Activated CD4-positive, alpha-beta T cell treated with anti-CD3 and anti-CD28 coated beads for 4 hours (primary cell): ENCODE data around the gene PDXK.

Experiments used
- DNase-seq, 2 donors: peaks; one replicate each; pipeline ENCODE4 v3.0.0-alpha.2; 2020

Gene PDXK

DNA sequence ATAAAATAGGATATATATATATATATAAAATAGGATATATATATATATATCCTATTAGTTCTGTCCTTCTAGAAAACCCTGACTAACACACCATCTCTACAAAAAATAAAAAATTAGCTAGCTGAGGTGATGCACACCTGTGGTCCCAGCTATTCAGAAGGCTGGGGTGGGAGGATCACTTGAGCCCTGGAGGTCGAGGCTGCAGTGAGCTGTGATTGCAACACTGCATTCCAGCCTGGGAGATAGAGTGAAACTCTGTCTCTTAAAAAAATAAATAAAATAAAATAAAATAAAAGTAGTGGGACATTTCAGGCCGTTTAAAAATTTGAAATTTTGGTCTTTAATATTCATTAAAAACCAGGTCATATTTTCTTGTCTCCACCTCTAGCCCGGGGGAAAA is 66.2 kb downstream of the PDXK start:
- DNase-seq: no peak

DNA sequence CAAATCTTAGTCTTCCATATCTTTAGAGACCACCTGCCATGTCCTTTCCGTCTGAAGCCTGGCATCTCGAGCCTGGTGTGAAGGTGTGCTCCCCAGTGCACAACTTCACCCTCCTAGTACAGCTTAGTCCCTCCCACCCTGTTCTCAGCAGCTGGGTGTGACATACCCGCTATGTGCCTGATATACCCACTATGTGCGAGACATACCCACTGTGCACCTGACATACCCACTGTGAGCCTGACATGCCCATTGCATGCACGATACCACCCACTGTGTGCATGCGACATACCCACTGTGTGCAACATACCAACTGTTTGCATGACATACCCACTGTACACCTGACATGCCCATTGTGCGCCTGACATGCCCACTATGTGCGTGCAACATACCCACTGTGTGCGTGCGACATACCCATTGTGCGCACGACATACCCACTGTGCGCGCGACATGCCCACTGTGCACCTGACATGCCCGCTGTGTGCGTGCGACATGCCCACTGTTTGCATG is 67.4 kb downstream of the PDXK start:
- DNase-seq: no peak

DNA sequence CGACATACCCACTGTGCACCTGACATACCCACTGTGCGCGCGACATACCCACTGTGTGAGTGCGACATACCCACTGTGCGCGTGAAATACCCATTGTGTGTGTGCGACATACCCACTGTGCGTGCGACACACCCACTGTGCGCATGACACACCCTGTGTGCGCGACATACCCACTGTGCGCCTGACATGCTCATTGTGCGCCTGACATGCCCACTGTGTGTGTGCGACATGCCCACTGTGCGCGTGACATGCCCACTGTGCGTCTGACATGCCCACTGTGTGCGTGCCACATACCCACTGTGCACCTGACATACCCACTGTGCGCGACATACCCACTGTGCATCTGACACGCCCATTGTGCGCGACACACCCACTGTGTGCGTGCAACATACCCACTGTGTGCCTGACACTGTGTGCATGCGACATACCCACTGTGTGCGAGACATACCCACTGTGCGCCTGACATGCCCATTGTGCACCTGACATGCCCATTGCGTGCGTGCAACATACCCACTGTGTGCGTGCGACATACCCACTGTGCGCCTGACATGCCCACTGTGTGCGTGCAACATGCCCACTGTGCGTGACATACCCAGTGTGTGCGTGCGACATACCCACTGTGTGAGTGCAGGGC is 68.0 kb downstream of the PDXK start:
- no peak for DNase-seq

DNA sequence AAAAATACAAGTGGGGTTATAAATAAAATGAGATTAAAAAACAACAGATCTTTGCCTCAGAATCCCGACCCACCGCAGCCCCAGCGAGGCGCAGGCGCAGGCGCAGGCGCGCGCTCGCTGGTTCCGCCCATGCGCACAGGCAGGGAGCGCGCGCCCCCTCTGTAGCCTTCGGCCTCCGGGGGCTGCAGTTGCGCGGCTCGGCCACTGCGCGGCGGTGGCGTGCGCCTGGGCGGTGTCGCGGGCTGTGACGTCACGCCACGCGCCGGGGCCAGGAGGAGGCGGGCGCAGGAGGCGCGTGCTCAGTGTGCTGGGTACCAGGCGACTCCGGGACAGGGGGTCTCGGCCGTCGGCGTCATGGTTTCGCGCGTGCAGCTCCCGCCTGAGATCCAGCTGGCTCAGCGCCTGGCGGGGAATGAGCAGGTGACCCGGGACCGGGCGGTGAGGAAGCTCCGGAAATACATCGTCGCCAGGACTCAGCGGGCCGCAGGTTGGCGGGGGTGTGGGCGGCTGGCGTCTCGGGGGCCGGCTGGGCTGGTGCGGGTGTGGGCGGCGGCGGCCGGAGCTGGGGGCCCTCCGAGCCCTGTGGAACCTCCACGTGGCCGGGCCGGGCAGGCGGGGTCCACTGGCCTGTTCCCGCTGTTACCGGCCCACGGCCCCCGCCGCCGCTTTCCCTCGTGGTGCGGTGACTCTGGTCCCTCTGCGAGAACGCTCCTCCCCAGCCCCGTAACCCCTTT is 70.5 kb downstream of the PDXK start, which contains the start of gene RRP1:
TSS of gene RRP1 (plus strand) at position 302 of the 734 bp plus-strand sequence. CDS start at position 355, 53 bp downstream.
- DNase-seq: peak; percentile 91 to 93

DNA sequence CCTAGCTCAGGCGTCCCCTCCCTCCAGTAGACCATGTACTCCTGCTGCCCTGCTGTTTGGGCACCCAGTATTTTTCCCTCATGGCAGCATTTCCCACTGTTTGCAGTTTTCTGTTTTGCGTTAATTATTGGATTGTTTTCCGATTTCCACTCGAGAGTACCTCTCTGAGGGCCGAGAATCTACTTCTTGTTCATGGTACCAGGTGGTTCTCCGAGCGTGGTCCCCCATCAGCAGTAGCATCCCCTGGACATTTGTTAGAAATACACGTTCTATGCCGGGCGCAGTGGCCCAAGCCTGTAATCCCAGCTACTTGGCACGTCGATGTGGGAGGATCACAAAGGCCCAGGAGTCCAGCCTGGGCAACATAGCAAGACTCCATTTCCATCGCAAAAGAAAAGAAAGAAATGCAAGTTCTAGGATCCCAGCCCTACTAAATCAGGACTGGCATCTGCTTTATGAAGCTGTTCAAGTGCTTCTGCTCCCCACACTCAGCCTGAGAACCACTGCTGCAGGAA is 71.1 kb downstream of the PDXK start:
- DNase-seq: no peak

DNA sequence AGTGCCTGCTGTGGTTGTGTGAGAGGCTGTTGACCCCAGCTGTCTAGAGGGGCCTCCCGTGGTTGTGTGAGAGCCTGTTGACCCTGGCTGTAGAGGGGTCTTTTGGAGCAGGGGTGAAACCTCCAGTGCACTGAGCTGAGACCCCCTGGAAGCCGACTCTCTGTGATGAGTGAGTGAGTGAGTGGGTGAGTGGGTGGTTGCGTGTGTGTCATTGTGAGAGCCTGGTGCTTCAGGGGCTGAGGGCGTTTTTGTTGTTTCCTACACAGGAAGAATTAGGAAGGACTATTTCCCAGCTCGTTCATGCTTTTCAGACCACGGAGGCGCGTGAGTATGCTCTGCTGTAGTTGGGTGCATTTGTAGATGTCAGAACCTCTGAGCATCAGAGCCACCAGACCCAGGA is 73.5 kb downstream of the PDXK start:
- DNase-seq: no peak

DNA sequence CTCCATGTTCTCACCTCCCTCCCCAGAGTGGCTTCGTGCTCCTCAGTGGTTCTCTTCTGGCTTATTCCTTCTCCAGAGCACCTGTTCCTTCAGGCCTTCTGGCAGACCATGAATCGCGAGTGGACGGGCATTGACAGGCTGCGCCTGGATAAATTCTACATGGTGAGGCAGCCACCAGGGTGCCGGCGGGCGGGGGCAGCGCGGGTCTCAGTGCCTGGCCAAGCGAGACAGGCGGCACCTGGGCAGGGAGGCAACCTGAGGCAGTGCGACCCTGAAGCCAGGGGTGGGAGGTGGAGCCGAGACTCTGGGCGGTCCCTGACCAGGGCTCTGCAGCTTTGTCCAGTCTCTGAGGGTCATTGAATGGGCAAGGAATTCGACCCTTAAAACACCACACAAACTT is 74.3 kb downstream of the PDXK start:
- no peak for DNase-seq

DNA sequence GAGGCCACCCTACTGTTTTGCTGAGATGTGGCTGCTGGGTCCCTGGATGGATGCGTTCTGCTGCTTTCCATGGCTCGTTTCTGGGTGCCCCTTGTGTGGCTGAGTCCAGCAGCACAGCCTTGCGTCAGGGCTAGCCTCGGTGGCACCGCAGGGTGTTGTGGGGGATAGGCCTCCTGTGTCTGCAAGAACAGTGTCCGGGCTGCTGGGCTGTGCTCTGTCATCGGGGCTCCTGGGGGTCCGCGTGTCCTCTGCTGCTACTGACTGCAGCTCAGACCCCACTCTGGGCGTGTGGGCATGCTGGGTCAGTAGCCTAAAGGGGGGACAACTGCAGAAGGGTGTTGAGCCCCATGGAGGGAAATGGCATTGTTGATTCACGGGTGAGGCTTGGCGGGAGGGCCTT is 75.4 kb downstream of the PDXK start:
- no peak for DNase-seq

DNA sequence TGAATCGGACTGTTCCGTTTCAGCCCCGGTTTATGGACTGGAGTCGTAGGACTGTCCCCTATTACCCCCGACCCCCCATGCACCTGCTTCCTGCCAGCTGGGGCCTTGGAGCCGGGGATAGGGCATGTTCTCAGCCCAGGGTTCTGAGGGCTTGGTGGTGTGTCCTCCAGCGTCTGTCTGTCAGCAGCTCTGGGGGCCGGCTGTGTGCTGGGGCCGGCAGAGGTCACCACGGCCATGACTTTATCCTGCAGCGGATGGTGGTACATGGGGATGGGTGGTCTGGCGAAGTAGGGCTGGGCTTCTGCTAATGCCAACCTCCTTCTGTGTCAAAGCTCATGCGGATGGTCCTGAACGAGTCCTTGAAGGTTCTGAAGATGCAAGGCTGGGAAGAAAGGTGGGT is 75.9 kb downstream of the PDXK start:
- no peak for DNase-seq

DNA sequence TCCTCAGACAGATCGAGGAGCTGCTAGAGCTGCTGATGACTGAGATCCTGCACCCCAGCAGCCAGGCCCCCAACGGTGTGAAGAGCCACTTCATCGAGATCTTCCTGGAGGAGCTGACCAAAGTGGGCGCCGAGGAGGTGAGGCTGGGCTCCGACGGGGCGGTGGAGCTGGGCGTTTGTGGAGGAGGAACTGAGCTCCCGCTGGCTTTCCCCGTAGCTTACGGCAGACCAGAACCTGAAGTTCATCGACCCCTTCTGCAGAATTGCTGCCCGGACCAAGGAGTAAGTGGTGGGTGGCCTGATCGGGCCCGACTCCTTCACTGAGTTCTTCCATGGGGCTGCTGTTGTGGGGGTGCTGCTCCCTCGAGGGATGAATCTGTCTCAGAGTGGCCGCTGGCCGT is 78.5 kb downstream of the PDXK start:
- no peak for DNase-seq

DNA sequence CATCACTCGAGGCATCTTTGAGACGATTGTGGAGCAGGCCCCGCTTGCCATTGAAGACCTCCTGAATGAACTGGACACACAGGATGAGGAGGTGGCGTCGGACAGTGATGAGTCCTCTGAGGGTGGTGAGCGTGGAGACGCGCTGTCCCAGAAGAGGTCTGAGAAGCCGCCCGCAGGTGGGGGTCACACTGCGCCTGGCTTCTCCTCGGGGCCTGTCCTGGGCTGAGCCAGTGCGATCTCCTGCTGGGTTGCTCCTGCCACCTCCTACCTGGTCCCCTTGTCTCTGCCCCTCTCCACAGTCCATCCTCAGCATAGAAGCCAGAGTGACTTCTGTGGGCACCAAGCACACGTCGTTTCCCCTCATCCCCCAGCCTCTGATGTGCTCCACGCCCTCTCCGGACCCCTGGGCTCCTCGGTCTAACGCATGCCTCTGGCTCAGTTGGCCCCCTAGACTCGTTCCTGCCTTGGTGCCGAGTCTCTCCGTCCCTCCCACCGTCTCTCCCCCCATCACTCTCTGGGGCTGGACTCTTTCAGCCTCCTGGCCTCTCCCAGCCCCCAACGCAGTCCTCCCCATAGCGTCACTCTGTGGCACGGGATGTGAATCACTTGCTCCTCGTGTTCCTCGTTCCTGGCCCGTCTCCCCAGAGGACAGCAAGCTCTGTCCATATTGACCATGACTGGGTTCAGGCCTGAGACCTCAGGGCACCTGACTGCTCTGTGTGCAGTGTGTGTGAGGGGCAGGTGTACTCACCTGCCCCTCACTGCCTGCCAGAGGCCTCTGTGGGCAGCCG is 79.2 kb downstream of the PDXK start:
- DNase-seq: no peak

DNA sequence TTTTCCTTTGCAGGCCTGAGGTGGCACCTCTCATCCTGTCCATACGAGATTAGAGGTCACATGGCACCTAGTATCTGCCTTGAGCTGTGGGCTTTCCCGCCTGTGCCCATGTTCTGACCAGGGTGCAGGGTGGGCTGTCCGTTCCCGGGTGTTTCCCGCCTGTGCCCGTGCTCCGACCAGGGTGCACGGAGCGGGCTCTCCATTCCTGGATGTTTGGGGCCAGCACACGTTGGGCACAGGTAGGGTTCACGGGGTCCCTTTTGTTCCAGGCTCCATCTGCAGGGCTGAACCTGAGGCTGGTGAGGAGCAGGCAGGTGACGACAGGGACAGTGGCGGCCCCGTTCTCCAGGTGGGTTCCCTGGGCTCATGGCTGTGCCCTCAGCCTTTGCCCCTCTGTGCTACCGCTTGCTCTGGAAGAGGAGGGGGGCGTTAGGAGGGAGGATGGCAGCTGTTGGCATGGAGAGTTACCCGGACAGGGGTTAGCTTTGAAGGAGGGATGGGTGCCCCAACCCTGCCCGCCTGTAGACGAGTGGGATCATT is 80.4 kb downstream of the PDXK start:
- DNase-seq: no peak

DNA sequence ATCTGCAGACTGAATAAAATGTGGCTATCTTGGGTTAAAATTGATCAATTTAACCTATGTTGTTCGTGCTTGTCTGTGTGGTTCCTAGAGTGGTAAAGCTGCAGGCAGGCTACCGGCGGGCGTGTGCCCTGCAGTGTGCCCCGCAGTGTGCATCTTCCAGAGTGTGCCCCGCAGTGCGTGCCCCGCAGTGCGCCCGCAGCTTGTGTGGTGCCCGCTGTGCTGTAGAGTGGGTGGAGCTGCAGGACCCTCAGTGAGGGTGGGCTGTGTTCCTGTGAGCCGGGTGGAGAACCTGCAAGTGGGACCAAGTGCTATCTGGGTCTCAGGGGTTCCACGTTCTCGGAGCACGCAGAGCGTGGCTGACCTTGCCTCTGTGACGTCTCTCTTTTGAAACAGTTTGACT is 81.2 kb downstream of the PDXK start:
- no peak for DNase-seq

DNA sequence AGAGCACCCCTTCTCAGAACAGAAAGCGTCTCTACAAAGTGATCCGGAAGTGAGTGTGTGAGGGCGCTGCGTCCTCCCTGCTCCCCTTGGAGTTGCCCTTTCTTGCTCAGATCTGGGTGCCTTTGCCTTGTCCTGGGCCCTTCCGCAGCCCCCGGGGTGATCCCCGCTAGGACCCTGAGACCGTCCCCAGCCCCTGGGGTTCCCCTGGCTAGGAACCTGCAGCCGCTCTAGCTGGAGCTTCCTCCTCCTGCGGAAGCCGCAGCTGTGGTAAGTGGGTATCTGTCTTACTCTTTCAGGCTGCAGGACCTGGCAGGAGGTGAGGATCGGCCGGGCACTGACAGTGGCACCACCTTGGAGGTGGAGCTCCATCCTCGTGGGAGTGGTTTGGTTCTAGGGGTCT is 81.6 kb downstream of the PDXK start:
- no peak for DNase-seq

DNA sequence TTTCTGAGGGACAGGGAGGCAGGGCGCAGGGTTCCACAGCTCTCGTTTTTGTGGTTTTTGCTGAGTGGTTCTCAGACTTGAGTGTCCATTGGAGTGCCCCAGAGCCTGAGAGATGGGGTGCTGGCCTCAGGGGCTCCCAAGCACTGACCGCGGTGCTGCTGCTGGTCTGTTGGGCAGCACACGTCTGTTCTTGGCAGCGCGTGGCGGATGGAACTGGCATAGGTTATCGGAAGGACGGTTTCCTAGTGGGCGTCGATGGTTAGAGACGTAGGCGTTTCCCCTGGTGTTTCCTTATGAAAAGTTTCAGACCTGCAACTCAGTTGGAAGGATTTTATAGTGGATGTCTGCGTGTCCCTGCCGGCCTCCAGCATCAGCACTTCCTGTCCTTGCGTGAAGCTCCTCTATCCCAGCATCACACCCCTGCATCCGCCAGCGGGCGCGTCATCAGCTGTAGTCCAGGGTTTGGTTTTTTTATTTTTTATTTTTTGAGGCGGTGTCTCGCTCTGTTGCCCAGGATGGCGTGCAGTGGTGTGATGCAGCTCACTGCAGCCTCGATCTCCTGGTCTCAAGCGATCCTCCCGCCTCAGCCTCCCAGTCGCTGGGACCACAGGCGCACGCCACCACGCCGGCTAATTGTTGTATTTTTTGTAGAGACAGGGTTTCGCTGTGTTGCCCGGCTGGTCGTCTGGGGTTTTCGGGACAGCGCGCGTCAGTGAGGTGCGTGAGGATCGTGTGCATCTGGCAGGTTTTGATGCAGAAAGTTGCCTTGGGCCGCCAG is 82.3 kb downstream of the PDXK start:
- no peak for DNase-seq

DNA sequence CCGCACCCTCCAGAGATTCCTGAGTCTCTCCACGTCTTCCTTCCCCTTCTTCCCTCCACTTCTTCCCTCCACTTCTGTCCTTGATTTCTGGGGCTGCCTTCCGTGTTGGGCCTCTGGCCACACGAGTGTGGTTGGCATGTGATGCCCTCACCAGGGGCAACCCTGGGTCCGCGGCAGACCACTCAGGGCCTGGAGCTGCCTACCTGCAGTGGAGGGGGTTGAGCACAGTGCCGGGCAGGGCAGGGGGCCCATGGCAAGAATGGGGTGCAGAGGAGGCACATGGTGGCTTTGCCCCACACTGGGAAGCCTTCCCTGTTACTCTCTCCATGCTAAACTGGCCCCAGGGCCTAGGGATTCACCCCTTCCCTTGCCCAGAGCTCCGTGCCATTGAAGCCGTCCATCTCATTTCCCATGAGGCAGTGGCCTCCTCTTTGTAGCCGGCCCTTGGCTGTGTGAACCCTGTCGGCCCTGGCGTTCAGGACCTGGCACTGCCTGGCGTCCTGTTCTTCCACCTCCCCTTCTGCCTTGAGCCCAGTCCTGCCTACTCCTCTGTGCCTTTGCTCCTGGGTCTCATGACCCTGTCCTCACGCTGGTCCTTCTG is 83.9 kb downstream of the PDXK start:
- DNase-seq: no peak

DNA sequence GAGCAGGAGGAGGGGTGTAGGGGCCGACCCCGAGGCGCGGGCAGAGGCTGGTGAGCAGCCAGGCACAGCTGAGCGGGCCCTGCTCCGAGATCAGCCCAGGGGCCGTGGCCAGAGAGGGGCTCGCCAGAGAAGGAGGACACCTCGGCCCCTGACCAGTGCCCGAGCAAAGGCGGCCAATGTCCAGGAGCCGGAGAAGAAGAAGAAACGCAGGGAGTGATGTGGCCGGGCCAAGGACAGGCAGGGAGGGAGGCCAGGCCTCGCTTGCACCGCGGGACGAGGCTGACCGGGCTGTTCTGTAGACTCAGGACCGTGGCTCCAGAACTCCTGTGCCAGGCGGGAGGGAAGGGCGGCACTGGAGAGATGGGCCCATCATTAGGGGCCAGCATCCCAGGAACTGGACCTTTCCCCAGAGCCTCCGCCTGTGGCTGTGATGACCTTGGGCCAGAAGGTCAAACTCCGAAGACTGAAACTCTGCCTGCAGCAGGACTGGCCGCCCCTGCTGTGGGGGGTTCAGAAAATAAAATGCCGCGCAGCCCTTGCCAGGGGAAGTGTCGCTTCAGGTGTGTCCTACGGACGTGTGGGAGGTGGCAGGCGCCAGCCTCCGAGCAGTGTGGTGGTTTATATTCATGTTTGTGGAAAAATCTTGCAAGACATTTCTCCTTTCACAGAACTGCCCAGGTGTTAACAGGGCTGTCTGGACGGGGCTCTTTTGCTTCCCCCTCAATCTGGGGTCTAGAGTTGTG is 84.8 kb downstream of the PDXK start:
- no peak for DNase-seq

DNA sequence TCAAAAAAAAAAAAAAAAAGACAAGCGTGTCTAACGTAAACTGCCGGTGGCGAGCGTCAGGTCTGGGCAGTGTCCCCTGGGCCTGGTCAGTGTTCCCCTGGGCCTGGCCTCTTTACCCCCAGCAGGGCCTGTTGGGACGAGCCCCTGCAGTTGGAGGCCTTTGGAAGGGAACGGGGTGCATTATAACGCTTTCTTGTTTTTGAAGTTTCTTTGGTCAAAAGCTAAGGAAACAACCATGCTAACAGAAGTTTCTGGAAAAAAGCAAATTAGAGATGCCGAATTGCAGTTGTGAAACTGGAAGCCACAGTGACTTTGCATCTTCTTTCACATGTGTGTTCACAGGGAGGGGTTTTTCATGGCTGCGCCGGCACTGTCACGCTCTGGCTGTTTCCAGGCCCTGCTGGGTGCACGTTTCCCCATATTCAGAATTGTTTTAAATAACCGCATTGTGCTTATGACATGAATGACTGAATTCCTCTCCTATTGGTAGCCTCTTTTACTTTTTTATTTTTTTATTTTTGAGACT is 86.4 kb downstream of the PDXK start:
- no peak for DNase-seq

DNA sequence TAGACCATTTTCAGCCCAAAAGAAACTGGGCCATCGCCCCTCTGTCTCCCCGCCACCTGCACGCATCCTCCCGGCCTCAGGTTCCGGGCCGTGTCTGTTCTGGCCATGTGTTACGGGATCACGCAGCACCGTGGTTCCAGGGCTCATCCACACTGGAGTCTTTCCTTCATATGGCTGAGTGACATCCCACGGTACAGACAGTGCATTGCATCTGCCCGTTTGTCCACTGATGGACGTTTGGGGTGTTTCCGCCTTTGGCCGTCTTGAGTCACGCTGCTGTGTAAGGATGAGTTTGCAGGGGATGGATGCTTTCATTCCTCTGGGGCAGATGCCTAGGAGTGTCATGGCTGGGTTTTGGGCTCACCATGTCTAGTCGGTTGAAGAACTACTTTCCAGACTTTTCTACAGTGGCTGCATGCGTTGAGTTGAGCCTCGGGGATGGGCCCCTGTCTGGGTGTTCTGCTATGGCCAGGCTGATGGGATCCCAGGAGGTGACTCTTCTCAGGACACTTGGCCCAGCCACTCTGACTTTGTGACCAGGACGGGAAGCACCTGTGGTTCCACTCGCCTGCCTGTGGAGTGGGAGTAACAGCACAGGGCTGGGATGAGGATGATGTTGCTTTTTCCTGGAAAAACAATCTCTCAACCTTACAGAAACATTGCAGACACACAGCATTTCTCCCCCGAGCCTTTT is 87.2 kb downstream of the PDXK start:
- DNase-seq: no peak

DNA sequence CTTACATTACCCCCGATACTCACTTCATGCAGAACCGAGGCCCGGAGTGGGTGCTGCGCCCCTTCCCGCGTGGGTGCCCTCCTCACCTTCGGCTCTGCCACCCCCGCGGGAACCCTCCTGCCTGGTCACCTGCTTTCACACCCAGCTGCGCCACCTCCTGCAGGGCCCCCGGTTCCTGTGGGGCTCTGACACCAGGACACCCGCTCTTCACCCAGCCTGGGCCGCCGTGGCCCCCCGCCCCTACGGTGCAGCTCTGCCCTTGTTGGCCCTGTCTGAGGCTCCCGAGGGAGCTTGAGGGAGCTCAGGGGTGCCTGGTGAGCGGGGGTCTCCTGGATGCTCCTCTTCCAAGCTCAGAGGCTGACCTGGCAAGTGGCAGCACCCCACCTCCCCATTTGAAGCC is 89.4 kb downstream of the PDXK start:
- no peak for DNase-seq
